HT1080 (cell line): ENCODE data around the gene CCL7. TPM values are rescaled to one million over a fixed set of nuclear protein-coding genes. Genes with fewer than 3 reads are reported as not detected.
"Not testable (repeated sequence)": the region's sequence is repeated elsewhere in the genome, so short reads cannot be mapped to it uniquely, and the experiment has no call there.

ENCODE experiments used
- DNase-seq: peaks from one replicate; pipeline ENCODE4 v3.0.0-alpha.2; 2015; ENCODE audit warnings: low read depth
- polyA plus RNA-seq, 2 experiments: library from polyadenylated mRNA; depleted of rRNA; stranded (reverse); fragments of >200 nt; gene quantifications; 2 replicates each; pipeline ENCODE4 v1.2.3, GENCODE V29; 2015
- total RNA-seq: library from RNA; depleted of rRNA; stranded (reverse); fragments of >200 nt; shearing (Covaris generic); gene quantifications from 2 replicates; pipeline ENCODE4 v1.2.3, GENCODE V29; 2014; rRNA removed

Gene CCL7
- total RNA-seq, result not detected in 2 replicates
- not detected in 2 replicates for polyA plus RNA-seq (2015; cell fraction: cytosol; rRNA removed)
- polyA plus RNA-seq (2015; cell fraction: nucleus; rRNA removed), result not detected in 2 replicates

DNA sequence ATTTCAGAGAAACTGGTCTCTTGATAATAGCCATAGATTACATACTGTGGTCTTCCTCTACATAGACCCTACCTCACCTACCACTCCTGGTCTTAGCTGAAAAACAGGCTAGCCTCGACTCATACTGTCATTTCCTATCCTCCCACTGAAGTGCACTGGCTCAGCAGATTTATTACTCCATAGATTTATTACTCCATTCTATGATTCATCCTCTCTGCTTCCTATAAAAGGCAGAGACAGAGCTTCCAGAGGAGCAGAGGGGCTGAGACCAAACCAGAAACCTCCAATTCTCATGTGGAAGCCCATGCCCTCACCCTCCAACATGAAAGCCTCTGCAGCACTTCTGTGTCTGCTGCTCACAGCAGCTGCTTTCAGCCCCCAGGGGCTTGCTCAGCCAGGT is at the start of gene CCL7:
CCL7 (plus strand) TSS at position 253 of the 400 bp plus-strand sequence; CDS start at position 323, 70 bp downstream.
- no peak for DNase-seq

- DNase-seq, result no peak
Observed at GRCh38 chr17:34220752-34221395, 49.1 kb upstream of the CCL7 start.

GRCh38 chr17:34221411-34221810 is 48.6 kb upstream of the CCL7 start:
- no peak for DNase-seq

DNA sequence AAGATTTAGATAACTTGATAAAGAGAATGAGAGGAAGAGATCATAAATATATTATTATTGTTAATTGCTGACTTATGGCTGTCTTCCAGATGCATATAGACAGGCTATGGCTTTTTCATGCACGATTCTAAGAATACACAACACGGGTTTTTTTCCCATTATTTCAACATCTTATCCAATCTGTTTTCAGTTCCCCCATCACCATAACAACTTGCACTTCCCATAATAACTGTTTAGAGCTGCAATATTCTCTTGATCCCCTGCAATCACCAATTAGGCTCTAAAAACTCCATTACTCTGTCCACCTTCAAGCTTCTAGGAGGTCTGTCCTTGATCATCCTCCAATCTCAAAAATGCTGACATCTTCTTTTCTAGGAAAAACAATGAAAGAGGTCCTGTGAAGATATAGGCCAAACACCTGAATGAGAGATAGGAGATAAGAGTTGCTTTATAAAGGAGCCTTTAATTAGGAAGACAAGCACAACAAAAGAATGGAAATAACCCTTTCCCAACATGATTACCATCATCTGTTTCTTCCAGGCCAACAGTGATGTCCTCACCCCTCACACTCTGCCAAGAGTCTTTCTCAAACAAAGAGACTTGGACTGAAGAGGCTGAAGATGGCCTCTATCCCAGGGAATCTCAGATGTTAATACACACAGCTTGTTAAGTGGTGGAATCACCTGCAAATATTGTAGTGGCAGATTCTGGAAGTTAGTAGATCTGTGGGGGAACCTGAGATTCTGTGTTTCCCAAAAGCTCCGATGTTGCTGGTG is 47.1 kb upstream of the CCL7 start:
- no peak for DNase-seq

GRCh38 chr17:34225046-34225445 is 45.0 kb upstream of the CCL7 start:
- no peak for DNase-seq

- no peak for DNase-seq
Observed at GRCh38 chr17:34226011-34226743, 43.8 kb upstream of the CCL7 start.

DNA sequence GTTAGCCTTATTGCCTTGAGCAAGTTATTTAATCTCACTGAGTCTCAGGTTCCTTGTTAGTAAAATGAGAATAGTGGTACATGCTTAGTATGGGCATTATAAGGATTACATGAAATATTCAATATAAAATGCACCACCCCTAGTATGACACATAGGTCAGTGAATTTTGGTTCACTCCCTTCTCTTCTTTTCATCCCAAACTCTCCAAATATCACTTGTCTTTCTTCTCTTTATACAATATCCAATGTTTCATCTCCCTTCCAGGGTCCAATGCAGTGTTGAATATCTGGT is 43.3 kb upstream of the CCL7 start:
- DNase-seq, result no peak

DNA sequence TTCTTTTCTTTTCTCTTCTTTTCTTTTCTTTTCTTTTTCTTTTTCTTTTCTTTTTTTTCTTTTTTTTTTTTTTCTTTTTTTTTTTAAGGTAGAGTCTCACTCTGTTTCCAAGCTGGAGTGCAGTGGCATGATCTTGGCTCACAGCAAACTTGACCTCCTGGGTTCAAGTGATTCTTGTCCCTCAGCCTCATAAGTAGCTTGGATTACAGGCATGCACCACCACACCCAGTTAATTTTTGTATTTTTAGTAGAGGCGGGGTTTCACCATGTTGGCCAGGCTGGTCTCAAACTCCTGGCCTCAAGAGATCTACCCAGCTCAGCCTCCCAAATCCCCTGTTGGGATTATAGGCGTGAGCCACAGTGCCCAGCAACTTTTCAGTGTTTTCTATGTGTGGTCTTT is 42.7 kb upstream of the CCL7 start:
- DNase-seq, result not testable (repeated sequence)

GRCh38 chr17:34227707-34228106 is 42.3 kb upstream of the CCL7 start:
- no peak for DNase-seq

DNA sequence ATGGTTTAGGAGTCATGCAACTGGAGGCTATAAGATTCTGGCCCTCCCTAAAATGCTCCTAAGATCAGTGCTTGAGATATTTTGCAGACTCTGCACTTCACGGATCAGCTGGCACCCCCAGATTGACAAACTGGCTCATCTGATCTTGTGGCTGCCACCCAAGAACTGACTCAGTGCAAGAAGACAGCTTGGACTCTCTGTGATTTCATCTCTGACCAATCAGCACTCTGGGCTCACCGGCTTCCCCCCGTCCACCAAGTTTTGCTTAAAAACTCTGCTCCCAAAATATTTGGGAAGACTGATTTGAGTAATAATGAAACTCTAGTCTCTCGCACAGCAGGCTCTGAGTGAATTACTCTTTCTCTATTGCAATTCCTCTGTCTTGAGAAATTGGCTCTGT is 41.2 kb upstream of the CCL7 start:
- DNase-seq, result no peak

- DNase-seq, result no peak
Observed at GRCh38 chr17:34230342-34230741, 39.7 kb upstream of the CCL7 start.

- DNase-seq, result no peak
Observed at GRCh38 chr17:34234616-34235015, 35.4 kb upstream of the CCL7 start.

DNA sequence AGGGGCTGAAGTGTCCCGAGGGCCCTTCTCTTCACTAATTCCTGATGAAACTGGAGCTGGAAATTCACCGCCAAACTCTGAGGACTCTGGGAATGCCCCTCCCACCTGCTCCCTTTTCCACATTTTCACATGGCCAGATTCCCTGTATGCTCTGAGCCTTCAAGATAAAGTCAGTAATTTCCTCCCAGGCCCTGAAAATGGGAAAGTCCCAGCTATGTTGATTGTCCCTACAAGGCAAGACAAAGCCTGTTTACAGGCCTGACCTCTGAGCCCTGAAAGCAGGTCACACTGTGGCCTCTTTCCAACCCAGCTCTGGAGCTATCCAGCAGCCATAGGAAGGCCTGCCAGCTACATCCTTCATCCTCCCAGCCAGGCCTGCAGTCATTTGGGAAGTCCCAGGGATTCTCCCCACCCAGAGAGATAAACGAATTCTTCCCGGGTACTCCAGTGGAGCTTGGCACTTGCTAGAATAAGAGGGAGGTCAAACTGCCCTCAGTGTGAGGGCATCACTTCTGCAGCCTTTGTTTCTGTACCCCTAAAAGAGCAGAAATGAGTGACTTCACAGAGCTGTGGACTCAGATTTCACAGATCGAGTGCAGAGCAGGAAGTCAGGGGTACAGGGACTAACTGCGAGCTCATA is 34.5 kb upstream of the CCL7 start:
- no peak for DNase-seq

DNA sequence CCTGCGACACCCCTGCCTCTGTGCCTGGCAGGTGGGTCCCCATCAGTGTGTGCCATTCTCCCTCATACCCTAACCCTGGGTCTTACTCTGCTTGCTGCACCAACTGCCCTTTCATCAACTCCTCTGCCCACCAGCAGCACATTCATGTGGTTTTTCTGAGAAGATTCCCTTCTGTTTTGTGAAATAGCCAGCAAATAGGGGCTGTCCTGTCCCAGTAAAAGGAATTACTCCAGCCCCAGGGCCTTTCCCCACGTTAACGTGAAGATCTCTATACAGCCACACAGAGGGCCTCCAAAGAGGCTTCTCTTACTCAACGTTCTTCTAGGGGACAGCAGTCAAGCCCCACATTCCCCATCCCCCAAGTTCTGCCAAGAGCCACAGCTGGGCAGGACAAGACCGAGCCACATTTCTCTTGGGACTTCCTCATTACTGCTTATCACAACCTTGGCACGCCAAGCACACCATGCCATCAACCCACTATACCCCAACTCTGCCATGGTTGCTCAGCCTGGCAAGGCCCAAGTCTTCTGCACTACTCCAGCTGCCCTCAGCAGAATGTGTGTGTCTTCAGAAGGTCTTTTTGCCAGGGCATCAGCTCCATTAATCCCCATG is 33.6 kb upstream of the CCL7 start:
- DNase-seq, result no peak

DNA sequence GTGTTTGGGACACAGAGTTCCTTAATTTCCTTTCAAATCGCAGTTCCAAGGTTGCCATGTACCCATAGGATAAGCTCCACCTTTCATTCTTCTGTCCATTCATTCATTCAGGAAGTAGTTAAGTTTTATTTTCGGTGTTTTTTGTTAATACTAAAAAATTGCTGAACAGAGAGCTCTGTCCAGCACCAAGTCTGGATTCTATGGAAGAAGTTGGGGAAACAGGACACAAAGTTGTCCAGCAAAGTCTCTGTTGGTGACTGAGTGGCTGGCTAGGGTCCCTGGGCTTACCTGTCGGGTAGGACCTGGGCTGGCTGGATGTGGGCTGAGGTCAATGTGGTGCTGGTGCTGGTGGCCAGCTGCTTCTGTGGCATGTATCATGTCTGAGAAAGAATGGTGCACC is 32.6 kb upstream of the CCL7 start:
- no peak for DNase-seq

- DNase-seq, result no peak
Observed at GRCh38 chr17:34241062-34241461, 29.0 kb upstream of the CCL7 start.

DNA sequence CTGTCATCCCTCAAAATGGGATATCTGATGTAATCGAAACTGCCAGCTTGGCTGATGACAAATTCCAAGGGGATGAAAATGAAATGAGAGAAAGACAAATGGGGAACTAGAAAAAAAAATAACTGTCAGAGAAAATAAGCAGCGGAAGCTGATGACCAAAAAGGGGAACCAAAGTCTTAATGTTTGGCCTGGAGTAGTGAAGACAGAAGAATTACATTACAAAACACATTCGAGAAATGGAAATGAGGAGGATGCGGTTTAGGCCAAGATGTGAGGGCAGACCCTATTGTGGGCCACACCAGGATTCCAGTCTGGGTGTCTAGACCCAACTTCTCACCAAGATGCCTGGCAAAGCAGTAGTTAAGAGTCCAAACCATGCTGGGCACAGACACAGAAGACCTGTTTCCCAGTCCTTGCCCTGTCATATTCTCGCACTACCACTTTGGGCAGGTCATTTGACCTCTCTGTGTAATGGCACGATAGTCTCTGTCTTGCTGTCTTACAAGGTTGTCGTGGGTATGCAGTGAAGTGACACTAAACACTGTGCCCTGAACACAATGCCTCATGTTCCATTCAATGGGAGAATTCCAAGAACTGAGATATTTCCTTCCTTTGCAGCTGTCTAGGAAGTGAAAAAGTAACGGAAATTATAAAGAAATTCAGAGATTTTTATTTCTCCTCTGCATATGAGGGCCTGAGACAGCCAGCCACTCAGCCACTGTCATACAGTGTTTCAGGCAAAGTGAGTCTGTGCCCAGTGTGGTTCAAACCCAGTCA is 27.2 kb upstream of the CCL7 start:
- DNase-seq, result no peak

- DNase-seq, result no peak
Observed at GRCh38 chr17:34243364-34244320, 26.4 kb upstream of the CCL7 start.

DNA sequence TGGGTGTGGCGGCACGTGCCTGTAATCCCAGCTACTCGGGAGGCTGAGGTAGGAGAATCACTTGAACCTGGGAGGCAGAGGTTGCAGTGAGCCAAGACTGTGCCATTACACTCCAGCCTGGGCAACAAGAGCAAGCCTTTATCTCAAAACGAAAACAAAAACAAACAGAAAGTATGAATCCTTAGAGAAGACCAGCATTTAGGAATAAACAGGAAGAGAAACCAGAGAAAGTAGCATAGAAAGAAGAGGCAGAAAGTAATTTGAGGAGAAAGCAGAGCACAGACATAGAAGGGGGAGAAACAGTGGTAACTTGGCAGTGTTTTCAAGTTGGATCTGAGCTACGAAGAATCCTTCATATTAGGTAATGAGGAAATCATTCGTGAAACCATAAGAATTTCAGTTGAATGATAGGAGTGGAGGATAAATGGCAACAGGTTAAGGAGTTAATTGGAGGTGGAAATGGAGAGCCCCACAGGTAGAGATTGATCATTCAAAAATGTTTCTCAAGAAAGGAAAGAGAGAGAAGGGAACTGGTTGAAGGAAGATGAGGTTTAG is 24.6 kb upstream of the CCL7 start:
- DNase-seq, result no peak
